T-cell (primary cell): ENCODE measurements around the gene RAPGEF2. TPM values are rescaled to one million over a fixed set of nuclear protein-coding genes. Genes with fewer than 3 reads are reported as not detected.

Experiments
- ATAC-seq, 4 experiments: fragments of 200-7000 bp in 3 of 4; fragments of 150-1000 bp in 1 of 4; cut with Tn5 transposase; replicated peaks in 1 of 4; 1 replicate in 3 of 4; 2 replicates in 1 of 4; pipeline ENCODE4 v1.10.0; 2021; ENCODE audit warnings: moderate library complexity in 3 of 4, mild to moderate bottlenecking in 2 of 4, moderate number of reproducible peaks in 1 of 4
- CTCF ChIA-PET, 2 donors: fragments of 300-600 bp; sonication (Branson Sonifier 250); formaldehyde crosslinking; loops; one replicate each; lab custom pipeline; 2022; ENCODE audit warnings: antibody characterized with exemption in 2 of 2; lab: Charles Lee
- POLR2A ChIA-PET, 2 donors: fragments of 300-600 bp; sonication (Branson Sonifier 250); formaldehyde crosslinking; loops; one replicate each; lab custom pipeline; 2022; ENCODE audit warnings: antibody characterized with exemption in 2 of 2; lab: Charles Lee
- DNase-seq, 35 experiments: peaks; one replicate each; pipeline versions ENCODE4 v3.0.0 to v3.0.0-alpha.2; 2013 to 2023
- H3K27ac ChIP-seq: one replicate; pipeline ENCODE4 v1.5.1; 2013; ENCODE audit warnings: low read length
- H3K27me3 ChIP-seq, 2 experiments: replicated peaks in 1 of 2; 1 replicate in 1 of 2; 2 replicates in 1 of 2; pipeline versions ENCODE4 v1.6.1 to v1.7.0; 2013; ENCODE audit warnings: low read length in 1 of 2, mixed read lengths in 1 of 2; ENCODE audit not compliant: control insufficient read depth in 2 of 2, insufficient read depth in 2 of 2; ENCODE audit errors: extremely low read depth in 1 of 2
- H3K36me3 ChIP-seq, 2 donors: 1 replicate in 1 of 2; 2 replicates in 1 of 2; pipeline versions ENCODE4 v1.6.1 to v1.7.0; 2013; ENCODE audit warnings: low read length in 1 of 2; ENCODE audit not compliant: control insufficient read depth in 2 of 2, insufficient read depth in 1 of 2; ENCODE audit errors: extremely low read depth in 1 of 2
- H3K4me1 ChIP-seq, 2 experiments: 1 replicate in 1 of 2; 2 replicates in 1 of 2; pipeline versions ENCODE4 v1.6.1 to v1.7.0; 2013; ENCODE audit warnings: low read length in 2 of 2, mixed read lengths in 1 of 2; ENCODE audit not compliant: insufficient read depth in 2 of 2, control insufficient read depth in 1 of 2; ENCODE audit errors: extremely low read depth in 1 of 2
- H3K4me3 ChIP-seq, 2 donors: 1 replicate in 1 of 2; 2 replicates in 1 of 2; pipeline versions ENCODE4 v1.5.1 to v1.7.0; 2013; ENCODE audit warnings: mild to moderate bottlenecking in 2 of 2, low read length in 1 of 2, moderate library complexity in 1 of 2; ENCODE audit not compliant: control insufficient read depth in 1 of 2; ENCODE audit errors: extremely low read depth in 1 of 2
- H3K9me3 ChIP-seq: 2 replicates; pipeline ENCODE4 v1.7.0; 2013
- H3K27ac Mint-ChIP-seq, 2 donors: one replicate each; pipeline ENCODE4 v1.8.0; 2020 to 2021; ENCODE audit warnings: mild to moderate bottlenecking in 2 of 2, mixed read lengths in 2 of 2
- H3K27me3 Mint-ChIP-seq, 2 donors: one replicate each; pipeline ENCODE4 v1.8.0; 2021 to 2022; ENCODE audit warnings: mixed read lengths in 2 of 2
- H3K36me3 Mint-ChIP-seq: one replicate; pipeline ENCODE4 v1.8.0; 2021; ENCODE audit warnings: mixed read lengths
- H3K4me1 Mint-ChIP-seq, 3 donors: one replicate each; pipeline ENCODE4 v1.8.0; 2020 to 2022; ENCODE audit warnings: mixed read lengths in 3 of 3, mild to moderate bottlenecking in 1 of 3
- H3K4me3 Mint-ChIP-seq, 3 donors: one replicate each; pipeline ENCODE4 v1.8.0; 2020 to 2022; ENCODE audit warnings: mild to moderate bottlenecking in 3 of 3, mixed read lengths in 3 of 3, moderate library complexity in 3 of 3
- H3K9me3 Mint-ChIP-seq, 3 donors: one replicate each; pipeline ENCODE4 v1.8.0; 2020 to 2022; ENCODE audit warnings: mixed read lengths in 3 of 3
- WGBS: methylation state at CpG from one replicate; pipeline ENCODE4 v1.1.5; 2013; ENCODE audit warnings: missing lambda C conversion rate; ENCODE audit not compliant: insufficient coverage; 5-methylcytosine and 5-hydroxymethylcytosine counted together
- total RNA-seq, 35 experiments: library from RNA in 6 of 35; stranded (reverse) in 6 of 35; fragments of 120-200 nt in 1 of 35; gene quantifications; one replicate each; pipeline versions ENCODE4 v1.2.1 to v1.2.4 and lab custom pipeline; 2013 to 2026

The RAPGEF2 gene
- total RNA-seq, 5 donors from 2014 or later (not counting 1 experiment from before 2014, with no cell fraction given), result 16.8 to 28.5 (median 26.4) TPM

DNA sequence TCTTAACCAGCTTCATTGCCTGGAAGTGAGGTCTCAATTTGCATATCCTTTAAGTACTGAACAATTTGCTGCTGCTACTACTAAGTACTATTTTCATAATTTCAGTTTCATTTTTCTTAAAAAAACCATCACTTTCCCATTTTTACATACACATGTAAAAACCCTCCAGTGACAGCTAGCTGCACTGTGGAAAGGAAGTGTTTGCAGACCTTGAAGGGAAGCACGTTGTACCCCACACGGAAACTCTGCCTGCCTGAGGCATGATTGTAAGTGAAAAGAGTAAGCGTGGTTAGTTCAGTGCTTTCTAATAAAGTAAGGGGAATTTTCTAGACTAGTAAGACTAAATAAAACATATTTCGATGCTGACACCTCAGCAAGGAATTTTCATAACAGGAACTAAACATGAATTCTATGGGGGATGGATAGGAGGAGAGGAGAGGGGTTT lies 103.6 kb downstream of the RAPGEF2 start:
- no peaks in the 10 kb centered on the region for H3K27me3 Mint-ChIP-seq
- Histone ChIP-seq H3K36me3 (peaks cover 0 to 2% of the 10 kb centered on the region in 2 donors), H3K4me3 (no peak overlapping the region), H3K27me3 (no peaks in the 10 kb centered on the region), H3K9me3 (no peaks in the 10 kb centered on the region), H3K27ac (no peak overlapping the region), H3K4me1 (peaks cover 3 to 6% of the 10 kb centered on the region in 2 experiments)
- H3K4me3 Mint-ChIP-seq, result peak overlapping the region in 1 of 3 donors; percentile 33
- peak in 1 of 35 experiments; percentile 27 for DNase-seq
- peak in 2 of 4 experiments; percentile 45 to 66 for ATAC-seq
- H3K4me1 Mint-ChIP-seq, result peaks cover 15 to 31% (median 23%) of the 10 kb centered on the region in 3 donors
- H3K36me3 Mint-ChIP-seq, result peaks cover 11% of the 10 kb centered on the region
- CTCF ChIA-PET, result interaction anchor here in 1 of 2 donors (0.8 to 1.5 kb wide), 2 partner anchors 9 to 350 kb away, joined by 3 to 4 read pairs; no protein-coding TSS in a partner anchor
- 10% methylated on average over 2 of the region's 4 CpGs for WGBS
- POLR2A ChIA-PET, result no interaction called here
- peak overlapping the region in 1 of 2 donors; percentile 37 for H3K27ac Mint-ChIP-seq
- no peaks in the 10 kb centered on the region for H3K9me3 Mint-ChIP-seq

DNA sequence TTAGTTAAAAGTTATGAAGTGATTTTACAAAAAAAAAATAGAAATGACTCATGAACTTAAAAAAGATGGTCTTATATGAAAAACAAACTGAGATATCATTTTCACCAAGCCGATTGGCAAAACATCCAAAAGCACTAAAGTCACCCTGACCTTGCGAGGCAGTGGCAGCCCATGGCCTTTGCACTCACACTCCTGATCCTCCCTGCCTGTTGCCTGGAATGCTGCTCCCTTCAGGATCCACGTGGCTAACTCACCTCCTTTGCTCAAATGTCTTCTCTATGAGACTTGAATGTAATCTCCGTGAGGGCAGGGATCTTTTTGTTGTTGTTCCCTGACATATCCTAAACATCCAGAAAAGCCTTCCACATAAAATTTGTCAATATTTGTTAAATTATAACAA lies 106.4 kb downstream of the RAPGEF2 start:
- H3K9me3 ChIP-seq, result no peaks in the 10 kb centered on the region
- 95% methylated on average over 2 of the region's 4 CpGs for WGBS
- no peak overlapping the region for H3K4me3 Mint-ChIP-seq
- no peak for ATAC-seq
- peaks cover 3 to 6% of the 10 kb centered on the region in 2 experiments for H3K4me1 ChIP-seq
- H3K27me3 ChIP-seq, result no peaks in the 10 kb centered on the region
- peaks cover 0 to 5% of the 10 kb centered on the region in 2 donors for H3K36me3 ChIP-seq
- H3K36me3 Mint-ChIP-seq, result peaks cover 14% of the 10 kb centered on the region
- no peak overlapping the region for H3K4me3 ChIP-seq
- H3K27ac Mint-ChIP-seq, result no peak overlapping the region
- POLR2A ChIA-PET, result no interaction called here
- CTCF ChIA-PET, result no interaction called here
- no peak overlapping the region for H3K27ac ChIP-seq
- DNase-seq, result no peak
- H3K9me3 Mint-ChIP-seq, result no peaks in the 10 kb centered on the region
- H3K4me1 Mint-ChIP-seq, result peaks cover 13 to 22% (median 22%) of the 10 kb centered on the region in 3 donors
- H3K27me3 Mint-ChIP-seq, result no peaks in the 10 kb centered on the region

DNA sequence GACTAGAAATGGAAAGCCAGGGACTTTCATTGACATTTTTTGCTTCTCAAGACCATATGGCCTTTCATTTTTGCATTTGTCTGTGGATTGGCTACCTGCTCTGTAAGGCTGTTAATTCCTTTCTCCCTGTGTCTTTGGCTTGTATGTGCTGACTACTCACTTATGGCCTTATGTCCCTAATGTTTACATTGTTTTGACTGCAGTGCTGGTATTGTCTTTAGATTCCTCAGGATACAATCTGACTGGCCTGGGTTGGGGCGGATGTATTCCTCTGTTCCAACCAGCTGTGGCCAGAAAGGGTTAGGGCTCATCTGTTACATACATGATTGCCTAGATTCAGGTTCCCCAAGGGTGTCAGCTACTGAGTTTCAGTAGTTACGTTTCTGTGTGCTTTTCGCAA lies 108.1 kb downstream of the RAPGEF2 start:
- Histone ChIP-seq H3K9me3 (no peaks in the 10 kb centered on the region), H3K27ac (no peak overlapping the region), H3K4me3 (no peak overlapping the region), H3K36me3 (peaks cover 0 to 5% of the 10 kb centered on the region in 2 donors), H3K4me1 (peaks cover 2 to 3% of the 10 kb centered on the region in 2 experiments), H3K27me3 (no peaks in the 10 kb centered on the region)
- WGBS, result 89% methylated on average over 1 of the region's 3 CpGs
- no peak for DNase-seq
- H3K9me3 Mint-ChIP-seq, result no peaks in the 10 kb centered on the region
- H3K4me3 Mint-ChIP-seq, result no peak overlapping the region
- no peak overlapping the region for H3K27ac Mint-ChIP-seq
- ATAC-seq, result no peak
- H3K27me3 Mint-ChIP-seq, result no peaks in the 10 kb centered on the region
- peaks cover 8 to 15% (median 12%) of the 10 kb centered on the region in 3 donors for H3K4me1 Mint-ChIP-seq
- H3K36me3 Mint-ChIP-seq, result peaks cover 14% of the 10 kb centered on the region
- ChIA-PET CTCF (no interaction called here), POLR2A (no interaction called here)

DNA sequence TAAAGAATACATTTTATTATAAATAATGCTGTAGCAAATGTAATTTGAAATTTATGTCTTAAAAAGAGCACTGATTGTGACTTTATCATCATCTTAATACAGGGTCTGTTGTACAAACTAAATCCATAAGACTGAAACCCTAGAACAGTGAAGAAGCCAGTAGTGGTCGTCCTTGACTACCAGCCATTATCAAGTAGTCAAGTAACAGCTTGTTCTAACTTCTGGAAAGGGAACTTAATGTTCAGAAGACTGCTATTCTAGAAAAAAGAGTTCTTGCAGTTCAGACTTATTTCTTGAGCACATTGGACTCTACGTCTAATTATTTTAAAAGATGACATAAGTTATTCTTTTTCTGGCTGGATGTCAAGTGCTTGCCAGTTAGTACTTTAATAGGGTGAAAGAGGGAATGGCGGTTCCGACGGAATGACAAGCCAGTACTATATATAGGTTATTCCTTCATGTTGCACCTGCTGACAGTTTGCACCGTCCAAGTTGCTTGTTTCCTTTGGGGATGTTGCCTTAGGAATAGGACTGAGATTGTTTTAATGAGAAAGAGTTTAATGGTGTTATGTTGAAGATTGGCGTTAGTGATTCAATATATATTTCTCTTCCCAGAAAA lies 109.9 kb downstream of the RAPGEF2 start:
- DNase-seq, result no peak
- 100% methylated on average over 5 of the region's 7 CpGs for WGBS
- H3K27ac ChIP-seq, result no peak overlapping the region
- Mint-ChIP-seq H3K36me3 (peaks cover 14% of the 10 kb centered on the region), H3K4me3 (no peak overlapping the region), H3K4me1 (peaks cover 0 to 11% (median 0%) of the 10 kb centered on the region in 3 donors), H3K9me3 (no peaks in the 10 kb centered on the region), H3K27me3 (no peaks in the 10 kb centered on the region), H3K27ac (no peak overlapping the region)
- no peaks in the 10 kb centered on the region for H3K4me1 ChIP-seq
- H3K36me3 ChIP-seq, result peaks cover 0 to 5% of the 10 kb centered on the region in 2 donors
- POLR2A ChIA-PET, result interaction anchor here in 1 of 2 donors (0.6 kb wide), 1 partner anchor 12 kb away, joined by 4 read pairs; no protein-coding TSS in a partner anchor
- CTCF ChIA-PET, result no interaction called here
- no peaks in the 10 kb centered on the region for H3K27me3 ChIP-seq
- ATAC-seq, result no peak
- H3K4me3 ChIP-seq, result no peak overlapping the region
- H3K9me3 ChIP-seq, result no peaks in the 10 kb centered on the region

DNA sequence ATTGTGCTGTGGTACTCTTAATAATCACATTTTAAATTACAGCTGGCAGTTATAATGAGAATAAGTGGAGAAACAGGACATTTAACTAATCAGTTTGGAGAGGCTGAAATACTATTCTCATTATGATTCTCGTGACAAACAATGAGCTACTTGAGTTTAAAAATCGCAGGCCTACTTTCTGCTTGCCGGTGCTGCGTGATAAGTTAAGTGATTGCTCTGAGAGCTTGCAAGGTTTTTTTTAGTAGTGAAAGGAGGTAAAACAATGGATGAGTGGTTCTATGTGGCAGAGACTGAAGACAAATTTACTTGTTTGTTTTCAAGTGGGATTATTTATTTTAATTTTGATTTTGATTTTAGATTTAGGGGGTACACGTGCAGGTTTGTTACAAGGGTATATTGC lies 114.0 kb downstream of the RAPGEF2 start:
- POLR2A ChIA-PET, result no interaction called here
- H3K9me3 Mint-ChIP-seq, result no peaks in the 10 kb centered on the region

DNA sequence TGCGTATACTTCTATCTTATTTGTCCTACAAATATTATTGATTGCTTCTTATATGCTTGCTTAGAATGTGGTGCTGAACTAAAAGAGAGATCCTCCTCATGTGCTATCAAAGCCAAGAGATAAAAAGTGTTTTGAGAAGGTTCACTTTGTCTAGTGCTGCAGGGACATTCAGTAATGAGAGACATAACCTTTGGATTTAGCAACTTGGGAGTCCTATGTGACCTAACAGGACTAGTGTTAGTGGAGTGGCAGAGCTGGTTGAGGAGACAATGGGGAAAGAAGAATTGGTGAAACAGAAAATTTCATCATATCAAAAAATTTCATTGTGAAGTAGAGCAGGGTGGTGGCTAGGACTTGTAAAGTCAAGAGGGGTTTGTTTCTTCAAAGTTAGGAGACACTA lies 117.0 kb downstream of the RAPGEF2 start:
- CTCF ChIA-PET, result interaction anchor here in 1 of 2 donors (1.0 kb wide), 1 partner anchor 17 kb away, joined by 3 read pairs; no protein-coding TSS in a partner anchor
- Histone ChIP-seq H3K9me3 (no peaks in the 10 kb centered on the region), H3K4me3 (no peak overlapping the region), H3K27ac (no peak overlapping the region), H3K36me3 (no peaks in the 10 kb centered on the region), H3K27me3 (no peaks in the 10 kb centered on the region), H3K4me1 (no peaks in the 10 kb centered on the region)
- no peak for ATAC-seq
- peaks cover 4 to 9% (median 6%) of the 10 kb centered on the region in 3 donors for H3K4me1 Mint-ChIP-seq
- no peaks in the 10 kb centered on the region for H3K9me3 Mint-ChIP-seq
- POLR2A ChIA-PET, result no interaction called here
- DNase-seq, result no peak
- H3K36me3 Mint-ChIP-seq, result peaks cover 5% of the 10 kb centered on the region
- H3K4me3 Mint-ChIP-seq, result no peak overlapping the region
- no peak overlapping the region for H3K27ac Mint-ChIP-seq
- no peaks in the 10 kb centered on the region for H3K27me3 Mint-ChIP-seq
- no CpG with 5 or more reads among the region's 1 CpG for WGBS

More for the DNA sequence above, 114.0 kb downstream of the RAPGEF2 start:
- peaks cover 5% of the 10 kb centered on the region for H3K36me3 Mint-ChIP-seq
- no peaks in the 10 kb centered on the region for H3K9me3 ChIP-seq
- peaks cover 0 to 3% of the 10 kb centered on the region in 2 donors for H3K36me3 ChIP-seq
- H3K27ac Mint-ChIP-seq, result no peak overlapping the region
- no peak for DNase-seq
- H3K27me3 Mint-ChIP-seq, result no peaks in the 10 kb centered on the region
- H3K27ac ChIP-seq, result no peak overlapping the region
- no peaks in the 10 kb centered on the region for H3K27me3 ChIP-seq
- no peak overlapping the region for H3K4me3 ChIP-seq
- peaks cover 3 to 11% (median 4%) of the 10 kb centered on the region in 3 donors for H3K4me1 Mint-ChIP-seq
- no peak for ATAC-seq
- 92% methylated on average over 4 of the region's 5 CpGs for WGBS
- no peaks in the 10 kb centered on the region for H3K4me1 ChIP-seq
- CTCF ChIA-PET, result interaction anchor here in 1 of 2 donors (0.6 to 0.8 kb wide), 2 partner anchors 12 to 41 kb away, joined by 3 read pairs; no protein-coding TSS in a partner anchor
- H3K4me3 Mint-ChIP-seq, result no peak overlapping the region
